HepG2 (cell line): ENCODE results near the gene HIPK4. TPM values are rescaled to one million over a fixed set of nuclear protein-coding genes. Genes with fewer than 3 reads are reported as not detected.

Experiments
- BCLAF1 ChIP-seq: fragments of 450-650 bp; IDR thresholded peaks from 2 replicates; pipeline ENCODE4 v1.6.1; 2017; ENCODE audit warnings: mild to moderate bottlenecking
- CHD4 ChIP-seq: fragments of 200-600 bp; sonication (generic); IDR thresholded peaks from 2 replicates; pipeline ENCODE4 v1.7.0; 2017; ENCODE audit warnings: mild to moderate bottlenecking, low read length, borderline replicate concordance
- DNMT3B ChIP-seq: conservative IDR thresholded peaks from 2 replicates; pipeline ENCODE4 v1.6.1; 2016; ENCODE audit warnings: missing biosample characterization, control low read depth
- ELK4 ChIP-seq: sonication (generic); formaldehyde crosslinking; IDR thresholded peaks from 2 replicates; pipeline ENCODE4 v1.9.0; 2021; ENCODE audit warnings: missing genetic modification reagents, borderline replicate concordance
- GFI1 ChIP-seq: sonication (generic); formaldehyde crosslinking; IDR thresholded peaks from 2 replicates; pipeline ENCODE4 v1.5.0; 2020; ENCODE audit warnings: missing genetic modification reagents, mild to moderate bottlenecking, borderline replicate concordance
- HNF4G ChIP-seq, 2 experiments: sonication (generic) in 1 of 2; formaldehyde crosslinking in 1 of 2; IDR thresholded peaks; 2 replicates each; pipeline versions ENCODE4 v1.4.0 to v1.6.1; 2011 to 2020; ENCODE audit warnings: borderline replicate concordance in 2 of 2, low read depth in 2 of 2, mild to moderate bottlenecking in 2 of 2, low read length in 1 of 2, missing genetic modification reagents in 1 of 2, moderate library complexity in 1 of 2
- KAT2B ChIP-seq: fragments of 150-350 bp; IDR thresholded peaks from 2 replicates; pipeline ENCODE4 v1.6.1; 2014; ENCODE audit warnings: low read depth, low read length, borderline replicate concordance
- NR2F6 ChIP-seq, 2 experiments: IDR thresholded peaks; 2 replicates each; pipeline ENCODE4 v1.6.1; 2016; ENCODE audit warnings: antibody characterized with exemption in 1 of 2, mild to moderate bottlenecking in 1 of 2
- SMARCE1 ChIP-seq: fragments of 450-650 bp; IDR thresholded peaks from 2 replicates; pipeline ENCODE4 v1.6.1; 2017; ENCODE audit warnings: borderline replicate concordance
- ZBTB37 ChIP-seq: sonication (generic); formaldehyde crosslinking; IDR thresholded peaks from 2 replicates; pipeline ENCODE4 v1.4.0; 2020; ENCODE audit warnings: mild to moderate bottlenecking, missing genetic modification reagents
- ZBTB39 ChIP-seq: sonication (generic); formaldehyde crosslinking; IDR thresholded peaks from 2 replicates; pipeline ENCODE4 v1.5.0; 2020; ENCODE audit warnings: missing genetic modification reagents
- ZFX ChIP-seq: sonication (generic); formaldehyde crosslinking; IDR thresholded peaks from 2 replicates; pipeline ENCODE4 v1.4.0; 2020; ENCODE audit warnings: mild to moderate bottlenecking, low read depth, missing genetic modification reagents, moderate library complexity
- ZNF569 ChIP-seq: sonication (generic); formaldehyde crosslinking; IDR thresholded peaks from 2 replicates; pipeline ENCODE4 v1.5.0; 2020; ENCODE audit warnings: mild to moderate bottlenecking, missing genetic modification reagents, moderate library complexity, borderline replicate concordance
- ZNF672 ChIP-seq: sonication (generic); formaldehyde crosslinking; IDR thresholded peaks from 2 replicates; pipeline ENCODE4 v1.8.1; 2022; ENCODE audit warnings: missing genetic modification reagents
- ZZZ3 ChIP-seq: sonication (generic); formaldehyde crosslinking; IDR thresholded peaks from 2 replicates; pipeline ENCODE4 v1.4.0; 2020; ENCODE audit warnings: missing genetic modification reagents, mild to moderate bottlenecking, borderline replicate concordance
- polyA plus RNA-seq, 8 experiments: library from polyadenylated mRNA; depleted of rRNA in 3 of 8; stranded (reverse) in 7 of 8; unstranded in 1 of 8; fragments of >200 nt; fragmentation: Illumina TruSeq in 4 of 8; extraction: Trizol in 4 of 8; gene quantifications; 2 replicates each; pipeline versions ENCODE4 v1.2.1 to v1.2.3, GENCODE V29; 2011 to 2016; ENCODE audit warnings: low read depth in 4 of 8, missing spikeins in 1 of 8, mixed read lengths in 1 of 8; ENCODE audit not compliant: insufficient read depth in 1 of 8
- total RNA-seq, 5 experiments: library from RNA; depleted of rRNA; stranded (reverse); fragments of >200 nt; fragmentation: Illumina TruSeq; extraction: Trizol; gene quantifications; 2 replicates each; pipeline ENCODE4 v1.2.3, GENCODE V29; 2016; ENCODE audit warnings: low read depth in 1 of 5
- TF ChIP-seq, protein P1 (sequence below): sonication (generic); formaldehyde crosslinking; IDR thresholded peaks from 2 replicates; pipeline ENCODE4 v1.5.1; 2020; ENCODE audit warnings: missing genetic modification reagents, mild to moderate bottlenecking, borderline replicate concordance
- TF ChIP-seq, protein P2 (sequence below): IDR thresholded peaks from 2 replicates; pipeline ENCODE4 v1.6.1; 2016; ENCODE audit warnings: mild to moderate bottlenecking, missing biosample characterization, missing genetic modification reagents

HIPK4 gene
- total and polyA plus RNA-seq, 2 of the 13 experiments (the other 11 are each of a cell fraction or from before 2014, with no cell fraction given): 0.03 TPM; not detected in 1

DNA sequence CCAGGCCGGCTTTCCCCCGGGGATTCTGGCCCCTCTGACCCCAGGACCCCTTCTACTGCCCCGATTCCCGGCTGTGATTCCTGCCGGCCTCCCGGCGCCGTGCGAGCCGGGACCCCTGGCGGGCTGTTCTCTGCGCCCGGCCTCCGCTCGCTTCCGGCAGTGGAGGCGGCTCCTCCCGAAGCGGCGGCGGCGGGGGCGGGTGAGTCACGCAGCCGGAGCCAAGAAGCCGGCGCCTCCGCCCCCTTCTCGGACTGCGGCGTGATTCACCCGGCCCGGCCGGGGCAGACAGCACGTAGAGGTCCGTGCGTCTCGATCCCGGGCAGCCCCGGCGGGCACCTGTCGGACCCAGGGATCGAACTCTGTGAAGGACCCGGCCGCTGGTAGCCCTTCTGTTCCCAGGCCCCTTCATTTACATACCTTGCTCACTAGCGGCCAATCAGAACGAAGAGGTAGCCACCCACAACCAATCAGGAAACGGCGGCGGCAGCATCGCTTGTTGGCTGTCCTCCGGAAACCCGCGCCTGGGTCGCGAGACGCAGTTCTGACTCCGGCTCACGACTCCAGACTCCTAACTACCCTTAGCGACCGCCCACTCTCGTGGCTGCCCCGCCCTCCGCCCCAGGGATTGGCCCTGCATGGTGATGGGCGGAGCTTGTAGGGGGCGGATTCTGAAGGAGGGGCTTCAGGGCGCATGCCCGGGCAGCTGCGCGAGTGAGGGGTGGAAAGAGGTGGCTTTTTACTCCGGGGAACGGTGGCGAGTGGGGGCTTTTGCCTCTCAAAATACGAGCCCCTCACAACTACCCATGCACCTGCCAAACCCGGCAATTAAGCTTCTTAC is 35.7 kb upstream of the HIPK4 start, which contains the start of gene SERTAD1 (continued):
- TF ChIP-seq, protein P1, sequence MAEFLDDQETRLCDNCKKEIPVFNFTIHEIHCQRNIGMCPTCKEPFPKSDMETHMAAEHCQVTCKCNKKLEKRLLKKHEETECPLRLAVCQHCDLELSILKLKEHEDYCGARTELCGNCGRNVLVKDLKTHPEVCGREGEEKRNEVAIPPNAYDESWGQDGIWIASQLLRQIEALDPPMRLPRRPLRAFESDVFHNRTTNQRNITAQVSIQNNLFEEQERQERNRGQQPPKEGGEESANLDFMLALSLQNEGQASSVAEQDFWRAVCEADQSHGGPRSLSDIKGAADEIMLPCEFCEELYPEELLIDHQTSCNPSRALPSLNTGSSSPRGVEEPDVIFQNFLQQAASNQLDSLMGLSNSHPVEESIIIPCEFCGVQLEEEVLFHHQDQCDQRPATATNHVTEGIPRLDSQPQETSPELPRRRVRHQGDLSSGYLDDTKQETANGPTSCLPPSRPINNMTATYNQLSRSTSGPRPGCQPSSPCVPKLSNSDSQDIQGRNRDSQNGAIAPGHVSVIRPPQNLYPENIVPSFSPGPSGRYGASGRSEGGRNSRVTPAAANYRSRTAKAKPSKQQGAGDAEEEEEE: no peak
- TF ChIP-seq, protein P2, sequence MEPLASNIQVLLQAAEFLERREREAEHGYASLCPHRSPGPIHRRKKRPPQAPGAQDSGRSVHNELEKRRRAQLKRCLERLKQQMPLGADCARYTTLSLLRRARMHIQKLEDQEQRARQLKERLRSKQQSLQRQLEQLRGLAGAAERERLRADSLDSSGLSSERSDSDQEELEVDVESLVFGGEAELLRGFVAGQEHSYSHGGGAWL (CRISPR knock-in tag): peak; percentile 33; the same call in 1 of the 2 replicates
- peak; percentile 54; the same call in 1 of the 2 replicates for TF ChIP-seq ZFX (CRISPR knock-in tag)
- no peak for TF ChIP-seq BCLAF1
- no peak; the same call in 1 of the 2 replicates for TF ChIP-seq CHD4
- no peak for TF ChIP-seq ZNF672 (CRISPR knock-in tag)
- TF ChIP-seq ZZZ3 (CRISPR knock-in tag): 0 out of 2 replicates have a peak, but pooled peaks have one; percentile 49
- no peak for TF ChIP-seq ZBTB39 (CRISPR knock-in tag)
- TF ChIP-seq GFI1: 0 out of 2 replicates have a peak, but pooled peaks have one; percentile 20
- TF ChIP-seq ELK4: no peak
- TF ChIP-seq ZBTB37 (CRISPR knock-in tag): no peak
- TF ChIP-seq NR2F6 (IDR thresholded peaks at IDR 0.05): no peak; the same call in 1 of the 2 replicates
- TF ChIP-seq NR2F6 (CRISPR knock-in tag; IDR thresholded peaks at IDR 0.05): no peak
- TF ChIP-seq KAT2B: no peak
- no peak for TF ChIP-seq DNMT3B (CRISPR knock-in tag)
- no peak for TF ChIP-seq HNF4G (IDR thresholded peaks at IDR 0.05; ENCODE audit: borderline replicate concordance, low read depth, low read length)
- TF ChIP-seq HNF4G (CRISPR knock-in tag; IDR thresholded peaks at IDR 0.05; ENCODE audit: borderline replicate concordance, low read depth): peak; percentile 51; the same call in 1 of the 2 replicates
- no peak for TF ChIP-seq SMARCE1
- TF ChIP-seq ZNF569: no peak
